PC-3 (cell line): ENCODE results near the gene MTF1. TPM values are rescaled to one million over a fixed set of nuclear protein-coding genes. Genes with fewer than 3 reads are reported as not detected.

Source experiments
- ATAC-seq: fragments of 200-7000 bp; cut with Tn5 transposase; 2 replicates; pipeline ENCODE4 v1.9.1; 2020; ENCODE audit warnings: mild to moderate bottlenecking, moderate library complexity
- BruUV-seq: library from RNA; stranded (reverse); fragments of 400-500 nt; replicated peaks from 2 replicates; lab custom pipeline; 2021; lab: Mats Ljungman, UMichigan
- CTCF ChIA-PET: fragments of 300-600 bp; sonication (Branson Sonifier 250); formaldehyde crosslinking; loops from one replicate; lab custom pipeline; 2022; ENCODE audit warnings: antibody characterized with exemption; lab: Charles Lee
- POLR2A ChIA-PET: fragments of 300-600 bp; sonication (Branson Sonifier 250); formaldehyde crosslinking; loops from one replicate; lab custom pipeline; 2022; ENCODE audit warnings: antibody characterized with exemption; ENCODE audit not compliant: unreplicated experiment; lab: Charles Lee
- DNase-seq: peaks from one replicate; pipeline ENCODE4 v3.0.0-alpha.2; 2015
- H2AFZ ChIP-seq: fragments of 300-600 bp; sonication (generic); 2 replicates; pipeline ENCODE4 v1.6.0; 2016; ENCODE audit warnings: antibody characterized with exemption, low read length
- H3F3A ChIP-seq: fragments of 300-600 bp; sonication (generic); one replicate; pipeline ENCODE4 v1.6.0; 2017; ENCODE audit warnings: antibody characterized with exemption, low read length, control low read depth, mild to moderate bottlenecking; ENCODE audit not compliant: unreplicated experiment
- H3K27ac ChIP-seq: fragments of 300-600 bp; sonication (generic); 2 replicates; pipeline ENCODE4 v1.5.1; 2016; ENCODE audit warnings: mild to moderate bottlenecking, low read length
- H3K27me3 ChIP-seq: fragments of 300-600 bp; sonication (generic); 2 replicates; pipeline ENCODE4 v1.6.1; 2016; ENCODE audit warnings: low read length, mixed read lengths
- H3K36me3 ChIP-seq: fragments of 300-600 bp; sonication (generic); 2 replicates; pipeline ENCODE4 v1.6.1; 2016; ENCODE audit warnings: low read depth, mixed run types, low read length, mixed read lengths
- H3K4me1 ChIP-seq: fragments of 300-600 bp; sonication (generic); 2 replicates; pipeline ENCODE4 v1.5.1; 2016; ENCODE audit warnings: low read length; ENCODE audit not compliant: insufficient read depth
- H3K4me2 ChIP-seq: fragments of 300-600 bp; sonication (generic); 2 replicates; pipeline ENCODE4 v1.6.0; 2016; ENCODE audit warnings: low read length
- H3K4me3 ChIP-seq: fragments of 300-600 bp; sonication (generic); 2 replicates; pipeline ENCODE4 v1.5.1; 2016; ENCODE audit warnings: mild to moderate bottlenecking, low read length, mixed read lengths
- H3K79me2 ChIP-seq: fragments of 300-600 bp; sonication (generic); 2 replicates; pipeline ENCODE4 v1.6.1; 2017; ENCODE audit warnings: low read length, mixed read lengths
- H3K9ac ChIP-seq: fragments of 300-600 bp; sonication (generic); 2 replicates; pipeline ENCODE4 v1.6.0; 2016; ENCODE audit warnings: mild to moderate bottlenecking, low read length
- H3K9me2 ChIP-seq: fragments of 300-600 bp; sonication (generic); replicated peaks from 2 replicates; pipeline ENCODE4 v1.6.1; 2016; ENCODE audit warnings: mixed run types, low read length, mixed read lengths
- H3K9me3 ChIP-seq: fragments of 300-600 bp; sonication (generic); 2 replicates; pipeline ENCODE4 v1.6.1; 2016; ENCODE audit warnings: low read length, mixed read lengths
- H4K20me1 ChIP-seq: fragments of 300-600 bp; sonication (generic); 2 replicates; pipeline ENCODE4 v1.6.1; 2016; ENCODE audit warnings: low read length, mixed read lengths
- CTCF ChIP-seq: fragments of 300-600 bp; sonication (generic); conservative IDR thresholded peaks from 2 replicates; pipeline ENCODE4 v1.5.1; 2017; ENCODE audit warnings: antibody characterized with exemption, low read depth, mild to moderate bottlenecking, low read length
- EZH2 ChIP-seq: fragments of 300-600 bp; sonication (generic); IDR thresholded peaks from one replicate; pipeline ENCODE4 v1.6.1; 2017; ENCODE audit warnings: antibody characterized with exemption, mild to moderate bottlenecking, low read length; ENCODE audit not compliant: unreplicated experiment
- EZH2phosphoT487 ChIP-seq: fragments of 300-600 bp; sonication (generic); IDR thresholded peaks from 2 replicates; pipeline ENCODE4 v1.6.1; 2018; ENCODE audit warnings: mild to moderate bottlenecking, antibody characterized with exemption, low read length, borderline replicate concordance
- intact Hi-C: fragments of 100-400 bp; cut with micrococcal nuclease; formaldehyde crosslinking; loops from 2 replicates; pipeline ENCODE4 v1.9.0; 2023
- total RNA-seq: library from RNA; depleted of rRNA; stranded (reverse); fragments of >200 nt; gene quantifications from 2 replicates; pipeline ENCODE4 v1.2.3, GENCODE V29; 2014

MTF1 gene
- total RNA-seq, 1 experiment from 2014 or later = 5.4 TPM

- Histone ChIP-seq H3K79me2 (peaks cover 31% of the 10 kb centered on the region), H3K9me2 (no peaks in the 10 kb centered on the region), H3K27me3 (no peaks in the 10 kb centered on the region), H3K9ac (no peak overlapping the region), H3K4me3 (no peak overlapping the region), H3K4me2 (no peak overlapping the region), H3K9me3 (no peaks in the 10 kb centered on the region), H4K20me1 (no peaks in the 10 kb centered on the region), H3F3A (no peaks in the 10 kb centered on the region), H3K27ac (no peak overlapping the region), H3K36me3 (peaks cover 7% of the 10 kb centered on the region; the same call in 1 of the 2 replicates), H3K4me1 (no peaks in the 10 kb centered on the region), H2AFZ (no peak overlapping the region)
- no peak for DNase-seq
- ATAC-seq = no peak
- intact Hi-C loops = no loop called here
- no peak for TF ChIP-seq CTCF
- no peak for TF ChIP-seq EZH2phosphoT487
- TF ChIP-seq EZH2 = no peak
- no TSS peak for BruUV-seq
- CTCF ChIA-PET = no interaction called here
- POLR2A ChIA-PET = interaction anchor here (0.6 kb wide), 1 partner anchor 174 kb away, joined by 3 read pairs; no protein-coding TSS in a partner anchor
Observed at GRCh38 chr1:37845049-37845646, 14.2 kb downstream of the MTF1 start.

GRCh38 chr1:37844536-37844935 lies 14.9 kb downstream of the MTF1 start:
- Histone ChIP-seq H3F3A (no peaks in the 10 kb centered on the region), H3K9me2 (no peaks in the 10 kb centered on the region), H2AFZ (no peak overlapping the region), H3K4me3 (no peak overlapping the region), H3K9ac (no peak overlapping the region), H3K79me2 (peaks cover 25% of the 10 kb centered on the region), H3K27me3 (no peaks in the 10 kb centered on the region), H3K9me3 (no peaks in the 10 kb centered on the region), H3K36me3 (peaks cover 13% of the 10 kb centered on the region; the same call in 1 of the 2 replicates), H4K20me1 (no peaks in the 10 kb centered on the region), H3K4me1 (no peaks in the 10 kb centered on the region), H3K4me2 (no peak overlapping the region), H3K27ac (no peak overlapping the region)
- intact Hi-C loops = no loop called here
- no peak for ATAC-seq
- TF ChIP-seq EZH2 (no peak), CTCF (no peak), EZH2phosphoT487 (no peak)
- ChIA-PET CTCF (no interaction called here), POLR2A (no interaction called here)
- no TSS peak for BruUV-seq
- DNase-seq = no peak

DNA sequence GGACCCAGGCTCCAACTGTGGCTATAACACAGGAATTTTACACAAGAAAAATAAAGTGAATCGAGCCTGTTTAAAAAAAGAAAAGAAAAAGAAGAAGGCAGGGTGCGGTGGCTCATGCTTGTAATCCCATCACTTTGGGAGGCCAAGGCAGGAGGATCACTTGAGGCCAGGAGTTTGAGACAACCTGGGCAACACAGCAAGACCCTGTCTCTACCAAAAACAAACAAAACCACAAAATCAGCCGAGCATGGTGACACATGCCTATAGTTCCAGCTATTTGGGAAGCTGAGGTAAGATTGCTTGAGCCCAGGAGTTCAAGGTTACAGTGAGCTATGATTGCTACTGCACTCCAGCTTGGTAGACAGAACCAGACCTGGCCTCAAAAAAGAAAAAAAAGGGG lies 17.7 kb downstream of the MTF1 start:
- Histone ChIP-seq H4K20me1 (no peaks in the 10 kb centered on the region), H3K27ac (no peak overlapping the region), H3K79me2 (no peaks in the 10 kb centered on the region; the same call in 1 of the 2 replicates), H3K4me3 (no peak overlapping the region), H3K27me3 (no peaks in the 10 kb centered on the region), H2AFZ (no peak overlapping the region), H3K36me3 (peaks cover 24% of the 10 kb centered on the region), H3K9me3 (no peaks in the 10 kb centered on the region), H3F3A (no peaks in the 10 kb centered on the region), H3K4me2 (no peak overlapping the region), H3K9ac (no peak overlapping the region), H3K4me1 (no peaks in the 10 kb centered on the region), H3K9me2 (no peaks in the 10 kb centered on the region)
- intact Hi-C loops = no loop called here
- CTCF ChIA-PET = no interaction called here
- no TSS peak for BruUV-seq
- no peak for DNase-seq
- POLR2A ChIA-PET = no interaction called here
- TF ChIP-seq EZH2phosphoT487 (no peak), CTCF (no peak), EZH2 (no peak)
- ATAC-seq = no peak
